Keratinocyte (primary cell): ENCODE results near the gene PCDHA7.

Experiments used
- EZH2 ChIP-seq: IDR thresholded peaks from one replicate; pipeline ENCODE4 v1.6.1; 2012; ENCODE audit warnings: inconsistent platforms, mild to moderate bottlenecking, low read length, moderate library complexity
- TF ChIP-seq, protein P1 (sequence below), 3 experiments: IDR thresholded peaks in 1 of 3; conservative IDR thresholded peaks in 1 of 3; optimal IDR thresholded peaks in 1 of 3; 2 replicates in 2 of 3; 3 replicates in 1 of 3; pipeline versions ENCODE3 to v1.5.1; 2011; ENCODE audit warnings: low read length in 3 of 3, mild to moderate bottlenecking in 3 of 3, moderate library complexity in 2 of 3, control low read depth in 1 of 3, inconsistent platforms in 1 of 3; ENCODE audit not compliant: insufficient read depth in 2 of 3; ENCODE audit errors: extremely low read depth in 1 of 3

DNA sequence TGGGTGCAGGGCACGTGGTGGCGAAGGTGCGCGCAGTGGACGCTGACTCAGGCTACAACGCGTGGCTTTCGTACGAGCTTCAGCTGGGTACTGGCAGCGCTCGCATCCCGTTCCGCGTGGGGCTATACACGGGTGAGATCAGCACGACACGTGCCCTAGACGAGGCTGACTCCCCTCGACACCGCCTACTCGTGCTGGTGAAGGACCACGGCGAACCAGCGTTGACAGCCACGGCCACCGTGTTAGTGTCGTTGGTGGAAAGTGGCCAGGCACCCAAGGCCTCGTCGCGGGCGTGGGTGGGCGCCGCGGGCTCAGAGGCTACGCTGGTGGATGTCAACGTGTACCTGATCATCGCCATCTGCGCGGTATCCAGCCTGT, 37.4 kb upstream of the PCDHA7 start:
- TF ChIP-seq, protein P1, sequence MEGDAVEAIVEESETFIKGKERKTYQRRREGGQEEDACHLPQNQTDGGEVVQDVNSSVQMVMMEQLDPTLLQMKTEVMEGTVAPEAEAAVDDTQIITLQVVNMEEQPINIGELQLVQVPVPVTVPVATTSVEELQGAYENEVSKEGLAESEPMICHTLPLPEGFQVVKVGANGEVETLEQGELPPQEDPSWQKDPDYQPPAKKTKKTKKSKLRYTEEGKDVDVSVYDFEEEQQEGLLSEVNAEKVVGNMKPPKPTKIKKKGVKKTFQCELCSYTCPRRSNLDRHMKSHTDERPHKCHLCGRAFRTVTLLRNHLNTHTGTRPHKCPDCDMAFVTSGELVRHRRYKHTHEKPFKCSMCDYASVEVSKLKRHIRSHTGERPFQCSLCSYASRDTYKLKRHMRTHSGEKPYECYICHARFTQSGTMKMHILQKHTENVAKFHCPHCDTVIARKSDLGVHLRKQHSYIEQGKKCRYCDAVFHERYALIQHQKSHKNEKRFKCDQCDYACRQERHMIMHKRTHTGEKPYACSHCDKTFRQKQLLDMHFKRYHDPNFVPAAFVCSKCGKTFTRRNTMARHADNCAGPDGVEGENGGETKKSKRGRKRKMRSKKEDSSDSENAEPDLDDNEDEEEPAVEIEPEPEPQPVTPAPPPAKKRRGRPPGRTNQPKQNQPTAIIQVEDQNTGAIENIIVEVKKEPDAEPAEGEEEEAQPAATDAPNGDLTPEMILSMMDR (optimal IDR thresholded peaks at IDR 0.05 in 1 of 3, IDR thresholded peaks at IDR 0.05 in 1 of 3, conservative IDR thresholded peaks at IDR 0.05 in 1 of 3; ENCODE audit: extremely low read depth in 1 of 3, insufficient read depth in 2 of 3, low read length in 3 of 3) = no peak
- no peak for TF ChIP-seq EZH2
